HCT116 (cell line): ENCODE measurements around the gene CADPS2. TPM values are rescaled to one million over a fixed set of nuclear protein-coding genes. Genes with fewer than 3 reads are reported as not detected.

Experiments
- ATAC-seq: fragments of 200-7000 bp; cut with Tn5 transposase; 2 replicates; pipeline ENCODE4 v1.9.1; 2020; ENCODE audit warnings: mild to moderate bottlenecking, moderate library complexity
- BruUV-seq: library from RNA; stranded (reverse); fragments of 400-500 nt; replicated peaks from 2 replicates; lab custom pipeline; 2021; lab: Mats Ljungman, UMichigan
- CTCF ChIA-PET: fragments of 300-600 bp; sonication (Branson Sonifier 250); formaldehyde crosslinking; loops from one replicate; lab custom pipeline; 2021; ENCODE audit warnings: antibody characterized with exemption; lab: Charles Lee
- POLR2A ChIA-PET: fragments of 300-600, 350-600 bp; sonication (Branson Sonifier 250); formaldehyde crosslinking; loops from one replicate; lab custom pipeline; 2021; ENCODE audit warnings: antibody characterized with exemption; lab: Charles Lee
- RAD21 ChIA-PET, 2 experiments: fragments of 300-600 bp; sonication (Branson Sonifier 250); formaldehyde crosslinking; loops; one replicate each; lab custom pipeline; 2023; ENCODE audit warnings: low total read pairs in 2 of 2; ENCODE audit not compliant: uncharacterized antibody in 2 of 2, unreplicated experiment in 2 of 2, low non-redundant PET in 1 of 2; lab: Charles Lee
- DNase-seq: peaks from one replicate; pipeline ENCODE4 v3.0.0-alpha.2; 2010; ENCODE audit warnings: low read depth, low spot score
- H2AFZ ChIP-seq: fragments of 200-600 bp; shearing (Covaris generic), sonication (generic); 2 replicates; pipeline ENCODE4 v1.6.1; 2017; ENCODE audit warnings: low read depth, mixed run types, mixed read lengths, antibody characterized with exemption, low read length; ENCODE audit not compliant: poor library complexity, severe bottlenecking
- H3K27ac ChIP-seq: 2 replicates; pipeline ENCODE4 v1.5.1; 2012; ENCODE audit warnings: low read depth, low read length
- H3K27me3 ChIP-seq: fragments of 200-600 bp; sonication (generic); 2 replicates; pipeline ENCODE4 v1.6.1; 2016; ENCODE audit warnings: mixed run types, low read length, mixed read lengths; ENCODE audit not compliant: insufficient read depth
- H3K36me3 ChIP-seq, 2 experiments: fragments of 200-500 bp in 1 of 2; fragments of 200-600 bp in 1 of 2; sonication (Bioruptor generic) in 1 of 2; sonication (generic) in 1 of 2; 2 replicates each; pipeline versions ENCODE4 v1.5.1 to v1.6.1; 2014 to 2016; ENCODE audit warnings: low read length in 2 of 2, inconsistent platforms in 1 of 2, mixed read lengths in 1 of 2, mixed run types in 1 of 2; ENCODE audit not compliant: insufficient read depth in 2 of 2, control insufficient read depth in 1 of 2
- H3K4me1 ChIP-seq, 2 experiments: fragments of 200-600 bp in 1 of 2; sonication (generic) in 1 of 2; 2 replicates each; pipeline versions ENCODE4 v1.5.1 to v1.6.1; 2012 to 2017; ENCODE audit warnings: low read length in 2 of 2, inconsistent platforms in 1 of 2, mild to moderate bottlenecking in 1 of 2, mixed read lengths in 1 of 2, mixed run types in 1 of 2, moderate library complexity in 1 of 2; ENCODE audit not compliant: insufficient read depth in 2 of 2, control insufficient read depth in 1 of 2
- H3K4me2 ChIP-seq: fragments of 200-600 bp; sonication (generic); 2 replicates; pipeline ENCODE4 v1.6.1; 2017; ENCODE audit warnings: mixed run types, low read length, mixed read lengths
- H3K4me3 ChIP-seq, 2 experiments: fragments of 200-600 bp in 1 of 2; sonication (generic) in 1 of 2; replicated peaks in 1 of 2; 2 replicates each; pipeline ENCODE4 v1.5.1; 2011 to 2016; ENCODE audit warnings: low read length in 2 of 2, control low read depth in 1 of 2, low read depth in 1 of 2, mild to moderate bottlenecking in 1 of 2, mixed read lengths in 1 of 2, mixed run types in 1 of 2
- H3K79me2 ChIP-seq: fragments of 200-600 bp; sonication (generic); 2 replicates; pipeline ENCODE4 v1.6.1; 2017; ENCODE audit warnings: mild to moderate bottlenecking, mixed run types, low read length, moderate library complexity, mixed read lengths; ENCODE audit not compliant: insufficient read depth
- H3K9ac ChIP-seq: fragments of 200-600 bp; sonication (generic); 2 replicates; pipeline ENCODE4 v1.6.1; 2016; ENCODE audit warnings: low read length, mixed read lengths
- H3K9me2 ChIP-seq: fragments of 200-600 bp; sonication (generic), shearing (Covaris generic); 2 replicates; pipeline ENCODE4 v1.6.1; 2017; ENCODE audit warnings: mixed run types, mild to moderate bottlenecking, moderate library complexity; ENCODE audit not compliant: insufficient read depth
- H3K9me3 ChIP-seq, 2 experiments: fragments of 200-500 bp in 1 of 2; fragments of 200-600 bp in 1 of 2; sonication (Bioruptor generic) in 1 of 2; sonication (generic) in 1 of 2; 2 replicates each; pipeline ENCODE4 v1.6.1; 2014 to 2017; ENCODE audit warnings: low read length in 2 of 2, mixed read lengths in 2 of 2, inconsistent platforms in 1 of 2, low read depth in 1 of 2, mild to moderate bottlenecking in 1 of 2, mixed run types in 1 of 2, moderate library complexity in 1 of 2; ENCODE audit not compliant: control insufficient read depth in 1 of 2, insufficient read depth in 1 of 2
- H4K20me1 ChIP-seq: fragments of 200-600 bp; sonication (generic), shearing (Covaris generic); 2 replicates; pipeline ENCODE4 v1.6.1; 2017; ENCODE audit warnings: mixed run types, mild to moderate bottlenecking, moderate library complexity; ENCODE audit not compliant: insufficient read depth
- CBX3 ChIP-seq: IDR thresholded peaks from 2 replicates; pipeline ENCODE4 v1.6.1; 2012; ENCODE audit warnings: low read depth
- CEBPB ChIP-seq: IDR thresholded peaks from 2 replicates; pipeline ENCODE4 v1.6.1; 2012; ENCODE audit warnings: low read depth
- EZH2 ChIP-seq: fragments of 200-600 bp; sonication (generic); IDR thresholded peaks from 2 replicates; pipeline ENCODE4 v1.6.1; 2017; ENCODE audit warnings: antibody characterized with exemption, mixed run types
- EZH2phosphoT487 ChIP-seq: fragments of 200-600 bp; IDR thresholded peaks from 2 replicates; pipeline ENCODE4 v1.6.1; 2018; ENCODE audit warnings: antibody characterized with exemption, borderline replicate concordance
- FOSL1 ChIP-seq: IDR thresholded peaks from 2 replicates; pipeline ENCODE4 v1.6.1; 2012; ENCODE audit warnings: low read depth
- JUND ChIP-seq: IDR thresholded peaks from 2 replicates; pipeline ENCODE4 v1.6.1; 2012
- POLR2AphosphoS5 ChIP-seq: IDR thresholded peaks from 2 replicates; pipeline ENCODE4 v1.6.1; 2011; ENCODE audit warnings: mild to moderate bottlenecking, low read depth, low read length, moderate library complexity
- SIN3A ChIP-seq: IDR thresholded peaks from 2 replicates; pipeline ENCODE4 v1.6.1; 2012; ENCODE audit warnings: low read depth
- SRF ChIP-seq: IDR thresholded peaks from 2 replicates; pipeline ENCODE4 v1.6.1; 2012; ENCODE audit warnings: low read depth
- TCF7L2 ChIP-seq: IDR thresholded peaks from 2 replicates; pipeline ENCODE4 v1.7.0; 2011; ENCODE audit warnings: borderline replicate concordance, inconsistent platforms; ENCODE audit not compliant: insufficient read depth, insufficient read length; ENCODE audit errors: extremely low read depth
- YY1 ChIP-seq: IDR thresholded peaks from 2 replicates; pipeline ENCODE4 v1.6.1; 2011; ENCODE audit warnings: low read length, low read depth, moderate library complexity, mild to moderate bottlenecking; ENCODE audit not compliant: insufficient replicate concordance; ENCODE audit errors: extremely low read depth
- ZFX ChIP-seq: fragments of 450-650 bp; IDR thresholded peaks from 2 replicates; pipeline ENCODE4 v1.6.1; 2017
- ZNF274 ChIP-seq: fragments of 200-500 bp; sonication (Bioruptor generic); IDR thresholded peaks from 2 replicates; pipeline ENCODE4 v1.6.1; 2014; ENCODE audit warnings: mild to moderate bottlenecking, low read depth, low read length, inconsistent platforms
- intact Hi-C: fragments of 100-400 bp; cut with micrococcal nuclease; formaldehyde crosslinking; loops from 2 replicates; pipeline ENCODE4 v1.10.0; 2022
- total RNA-seq: library from RNA; stranded (reverse); gene quantifications from one replicate; pipeline ENCODE4 v1.2.1, GENCODE V29; 2021; ENCODE audit not compliant: unreplicated experiment
- TF ChIP-seq, protein P1 (sequence below), 3 experiments: fragments of 200-600 bp in 1 of 3; sonication (generic) in 1 of 3; IDR thresholded peaks in 2 of 3; conservative IDR thresholded peaks in 1 of 3; 2 replicates each; pipeline ENCODE4 v1.5.1; 2012 to 2017; ENCODE audit warnings: low read depth in 2 of 3, low read length in 2 of 3, antibody characterized with exemption in 1 of 3, borderline replicate concordance in 1 of 3, control low read depth in 1 of 3, mild to moderate bottlenecking in 1 of 3, mixed read lengths in 1 of 3, mixed run types in 1 of 3, moderate library complexity in 1 of 3; ENCODE audit not compliant: insufficient read depth in 1 of 3
- TF ChIP-seq, protein P2 (sequence below): IDR thresholded peaks from 2 replicates; pipeline ENCODE4 v1.6.1; 2011; ENCODE audit warnings: mild to moderate bottlenecking, low read length, moderate library complexity; ENCODE audit not compliant: insufficient replicate concordance; ENCODE audit errors: extremely low read depth
- TF ChIP-seq, protein P3 (sequence below): IDR thresholded peaks from 2 replicates; pipeline ENCODE4 v1.6.1; 2012

The CADPS2 gene
- total RNA-seq, 1 experiment from 2014 or later, result 7.5 TPM

DNA sequence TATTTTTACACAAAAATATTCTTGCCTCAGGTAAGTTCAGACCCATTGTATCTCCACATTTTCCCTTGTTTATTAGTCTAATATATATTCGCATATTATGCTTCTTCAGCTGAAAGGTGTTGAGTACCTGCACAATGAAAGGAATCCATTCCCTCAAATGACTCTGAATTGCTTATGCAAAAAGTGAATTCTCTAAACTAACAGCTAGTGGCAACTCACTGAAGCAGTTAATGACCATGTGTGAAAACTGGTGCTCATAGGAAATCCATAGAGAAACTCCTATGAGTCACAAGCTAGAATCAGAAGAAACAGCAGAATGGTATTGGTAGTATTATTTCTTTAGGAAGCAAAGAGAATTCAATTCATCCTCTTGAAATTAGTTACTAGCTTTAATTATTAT lies 150.1 kb downstream of the CADPS2 start:
- Histone ChIP-seq H3K9ac (no peak overlapping the region), H3K4me1 (no peaks in the 10 kb centered on the region), H3K36me3 (no peaks in the 10 kb centered on the region), H2AFZ (no peak overlapping the region), H3K79me2 (no peaks in the 10 kb centered on the region), H3K9me3 (no peaks in the 10 kb centered on the region), H3K27me3 (no peaks in the 10 kb centered on the region)
- no peak for ATAC-seq
- RAD21 ChIA-PET, result interaction anchor here in 1 of 2 experiments (0.6 kb wide), 1 partner anchor 9 kb away, joined by 4 read pairs; no protein-coding TSS in a partner anchor
- no peak for TF ChIP-seq POLR2AphosphoS5
- no peak for TF ChIP-seq ZFX
- TF ChIP-seq, protein P1, sequence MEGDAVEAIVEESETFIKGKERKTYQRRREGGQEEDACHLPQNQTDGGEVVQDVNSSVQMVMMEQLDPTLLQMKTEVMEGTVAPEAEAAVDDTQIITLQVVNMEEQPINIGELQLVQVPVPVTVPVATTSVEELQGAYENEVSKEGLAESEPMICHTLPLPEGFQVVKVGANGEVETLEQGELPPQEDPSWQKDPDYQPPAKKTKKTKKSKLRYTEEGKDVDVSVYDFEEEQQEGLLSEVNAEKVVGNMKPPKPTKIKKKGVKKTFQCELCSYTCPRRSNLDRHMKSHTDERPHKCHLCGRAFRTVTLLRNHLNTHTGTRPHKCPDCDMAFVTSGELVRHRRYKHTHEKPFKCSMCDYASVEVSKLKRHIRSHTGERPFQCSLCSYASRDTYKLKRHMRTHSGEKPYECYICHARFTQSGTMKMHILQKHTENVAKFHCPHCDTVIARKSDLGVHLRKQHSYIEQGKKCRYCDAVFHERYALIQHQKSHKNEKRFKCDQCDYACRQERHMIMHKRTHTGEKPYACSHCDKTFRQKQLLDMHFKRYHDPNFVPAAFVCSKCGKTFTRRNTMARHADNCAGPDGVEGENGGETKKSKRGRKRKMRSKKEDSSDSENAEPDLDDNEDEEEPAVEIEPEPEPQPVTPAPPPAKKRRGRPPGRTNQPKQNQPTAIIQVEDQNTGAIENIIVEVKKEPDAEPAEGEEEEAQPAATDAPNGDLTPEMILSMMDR (IDR thresholded peaks at IDR 0.05 in 2 of 3, conservative IDR thresholded peaks at IDR 0.05 in 1 of 3; ENCODE audit: borderline replicate concordance in 1 of 3, insufficient read depth in 1 of 3, low read depth in 2 of 3, low read length in 2 of 3), result no peak
- TF ChIP-seq, protein P2, sequence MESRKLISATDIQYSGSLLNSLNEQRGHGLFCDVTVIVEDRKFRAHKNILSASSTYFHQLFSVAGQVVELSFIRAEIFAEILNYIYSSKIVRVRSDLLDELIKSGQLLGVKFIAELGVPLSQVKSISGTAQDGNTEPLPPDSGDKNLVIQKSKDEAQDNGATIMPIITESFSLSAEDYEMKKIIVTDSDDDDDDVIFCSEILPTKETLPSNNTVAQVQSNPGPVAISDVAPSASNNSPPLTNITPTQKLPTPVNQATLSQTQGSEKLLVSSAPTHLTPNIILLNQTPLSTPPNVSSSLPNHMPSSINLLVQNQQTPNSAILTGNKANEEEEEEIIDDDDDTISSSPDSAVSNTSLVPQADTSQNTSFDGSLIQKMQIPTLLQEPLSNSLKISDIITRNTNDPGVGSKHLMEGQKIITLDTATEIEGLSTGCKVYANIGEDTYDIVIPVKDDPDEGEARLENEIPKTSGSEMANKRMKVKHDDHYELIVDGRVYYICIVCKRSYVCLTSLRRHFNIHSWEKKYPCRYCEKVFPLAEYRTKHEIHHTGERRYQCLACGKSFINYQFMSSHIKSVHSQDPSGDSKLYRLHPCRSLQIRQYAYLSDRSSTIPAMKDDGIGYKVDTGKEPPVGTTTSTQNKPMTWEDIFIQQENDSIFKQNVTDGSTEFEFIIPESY, result no peak
- no peak for TF ChIP-seq TCF7L2
- TF ChIP-seq CBX3, result no peak
- TF ChIP-seq EZH2, result no peak
- TF ChIP-seq, protein P3, sequence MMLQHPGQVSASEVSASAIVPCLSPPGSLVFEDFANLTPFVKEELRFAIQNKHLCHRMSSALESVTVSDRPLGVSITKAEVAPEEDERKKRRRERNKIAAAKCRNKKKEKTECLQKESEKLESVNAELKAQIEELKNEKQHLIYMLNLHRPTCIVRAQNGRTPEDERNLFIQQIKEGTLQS, result no peak
- no peak for TF ChIP-seq SIN3A
- no peak for TF ChIP-seq SRF
- no peak for TF ChIP-seq ZNF274
- no peak for TF ChIP-seq EZH2phosphoT487
- no peak for TF ChIP-seq JUND
- TF ChIP-seq YY1, result no peak
- TF ChIP-seq FOSL1, result no peak
- no peak for TF ChIP-seq CEBPB
- TF ChIP-seq, all 23 proteins: peak for 0
- ChIA-PET POLR2A (no interaction called here), CTCF (no interaction called here)
- intact Hi-C loops, result no loop called here
- H3K27ac ChIP-seq, result no peak overlapping the region
- H3K9me2 ChIP-seq, result no peaks in the 10 kb centered on the region
- DNase-seq, result no peak
- no peaks in the 10 kb centered on the region for H4K20me1 ChIP-seq
- no peak overlapping the region for H3K4me3 ChIP-seq
- BruUV-seq, result no TSS peak
- H3K4me2 ChIP-seq, result no peak overlapping the region
